ENCODE results near the gene TEKT1. TPM values are rescaled to one million over a fixed set of nuclear protein-coding genes. Genes with fewer than 3 reads are reported as not detected.
"Not testable (repeated sequence)": the region's sequence is repeated elsewhere in the genome, so short reads cannot be mapped to it uniquely, and the experiment has no call there.

Gene TEKT1
- total and polyA plus RNA-seq, 4 donors, result 2.9 to 18.6 (median 10.1) TPM

DNA sequence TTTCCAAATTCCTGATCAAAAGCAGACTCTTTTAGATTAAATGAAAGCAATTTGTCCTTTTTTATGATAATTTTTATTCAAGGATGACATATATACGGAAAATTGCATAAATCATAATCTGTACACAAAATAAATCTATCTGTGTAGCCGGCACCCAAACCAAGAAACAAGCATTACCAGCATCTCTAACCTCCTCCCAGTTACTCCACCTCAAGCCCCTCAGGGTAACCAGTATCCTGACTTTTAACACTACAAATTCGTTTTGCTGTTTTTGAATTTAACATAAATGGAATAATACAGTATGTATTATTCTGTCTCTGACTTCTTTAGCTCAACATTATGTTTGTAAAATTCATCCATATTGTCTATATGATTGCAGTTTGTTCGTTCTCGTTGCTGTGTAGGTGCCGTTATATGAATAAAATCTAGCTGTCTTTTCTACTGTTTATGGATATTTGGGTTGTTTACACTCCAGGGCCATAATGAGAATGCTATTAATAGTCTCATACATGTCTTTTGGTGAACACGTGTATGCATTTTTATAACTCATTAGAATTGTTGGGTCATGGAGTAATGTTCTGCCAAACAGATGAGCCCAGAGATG lies 1.0 kb downstream of the TEKT1 start:
- no peak for DNase-seq (ENCODE audit: low read depth in 4 of 6, low spot score in 6 of 6)
- Histone ChIP-seq H3K9me3 (ENCODE audit: control insufficient read depth, insufficient read depth, low read length) (no peaks in the 10 kb centered on the region), H3K27ac (ENCODE audit: low read depth, low read length) (no peak overlapping the region), H3K4me1 (ENCODE audit: control insufficient read depth, insufficient read depth, low read length) (peaks cover 9% of the 10 kb centered on the region), H3K27me3 (ENCODE audit: control insufficient read depth, insufficient read depth, low read length) (peaks cover 21% of the 10 kb centered on the region), H3K4me3 (ENCODE audit: low read depth, low read length) (no peak overlapping the region), H3K36me3 (ENCODE audit: control insufficient read depth, insufficient read depth, low read length) (no peaks in the 10 kb centered on the region)
- no CpG with 5 or more reads among the region's 7 CpGs for WGBS (ENCODE audit: insufficient coverage)

DNA sequence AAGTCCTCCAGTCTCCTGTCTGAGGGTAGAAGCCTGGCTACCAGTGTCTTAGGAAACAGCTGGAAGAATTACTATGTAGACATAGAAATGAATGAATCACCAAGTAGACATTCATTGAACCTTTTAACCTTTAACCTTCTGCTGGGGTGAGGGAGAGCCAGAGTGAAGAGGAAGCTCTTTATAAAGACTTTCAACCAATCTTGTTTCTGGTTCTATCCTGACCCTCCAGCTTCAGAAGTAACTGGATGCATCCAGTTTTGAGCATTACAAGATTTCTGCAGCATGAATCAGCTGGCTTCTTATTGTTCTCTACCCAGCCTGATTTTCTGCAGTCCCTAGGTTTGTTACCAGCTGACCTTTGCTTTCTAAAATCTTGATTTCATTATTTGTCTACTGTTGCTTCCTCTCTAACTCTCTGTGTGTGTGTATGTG lies 8.5 kb downstream of the TEKT1 start:
- Histone ChIP-seq H3K36me3 (ENCODE audit: control insufficient read depth, insufficient read depth, low read length) (no peaks in the 10 kb centered on the region), H3K27me3 (ENCODE audit: control insufficient read depth, insufficient read depth, low read length) (no peaks in the 10 kb centered on the region), H3K4me1 (ENCODE audit: control insufficient read depth, insufficient read depth, low read length) (no peaks in the 10 kb centered on the region), H3K27ac (ENCODE audit: low read depth, low read length) (no peak overlapping the region), H3K9me3 (ENCODE audit: control insufficient read depth, insufficient read depth, low read length) (no peaks in the 10 kb centered on the region), H3K4me3 (ENCODE audit: low read depth, low read length) (no peak overlapping the region)
- DNase-seq (ENCODE audit: low read depth in 4 of 6, low spot score in 6 of 6), result no peak

DNA sequence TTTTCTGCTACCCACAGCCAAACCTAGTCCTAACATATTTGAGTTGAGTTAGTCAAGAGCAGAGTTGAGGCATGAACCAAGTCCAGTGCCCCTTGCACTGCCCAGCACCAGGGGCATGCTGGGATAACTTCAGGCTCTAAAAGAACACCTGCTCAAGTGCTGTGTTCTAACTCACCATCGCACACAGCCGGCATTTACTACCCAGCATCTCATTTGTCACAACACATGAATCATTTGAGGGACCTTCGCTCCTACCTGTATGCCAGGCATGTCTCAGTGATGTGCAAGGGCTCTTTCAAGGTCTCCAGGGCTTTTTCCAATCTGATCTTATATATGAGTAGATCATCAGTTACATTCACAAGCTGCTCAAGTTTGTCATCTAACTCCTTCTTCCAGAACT lies 12.6 kb downstream of the TEKT1 start:
- WGBS (ENCODE audit: insufficient coverage), result 86% methylated on average over 2 of the region's 3 CpGs
- H3K4me3 ChIP-seq (ENCODE audit: low read depth, low read length), result no peak overlapping the region
- no peaks in the 10 kb centered on the region for H3K9me3 ChIP-seq (ENCODE audit: control insufficient read depth, insufficient read depth, low read length)
- no peak for DNase-seq (ENCODE audit: low read depth in 4 of 6, low spot score in 6 of 6)
- H3K4me1 ChIP-seq (ENCODE audit: control insufficient read depth, insufficient read depth, low read length), result no peaks in the 10 kb centered on the region
- H3K27me3 ChIP-seq (ENCODE audit: control insufficient read depth, insufficient read depth, low read length), result no peaks in the 10 kb centered on the region
- H3K36me3 ChIP-seq (ENCODE audit: control insufficient read depth, insufficient read depth, low read length), result no peaks in the 10 kb centered on the region
- no peak overlapping the region for H3K27ac ChIP-seq (ENCODE audit: low read depth, low read length)

DNA sequence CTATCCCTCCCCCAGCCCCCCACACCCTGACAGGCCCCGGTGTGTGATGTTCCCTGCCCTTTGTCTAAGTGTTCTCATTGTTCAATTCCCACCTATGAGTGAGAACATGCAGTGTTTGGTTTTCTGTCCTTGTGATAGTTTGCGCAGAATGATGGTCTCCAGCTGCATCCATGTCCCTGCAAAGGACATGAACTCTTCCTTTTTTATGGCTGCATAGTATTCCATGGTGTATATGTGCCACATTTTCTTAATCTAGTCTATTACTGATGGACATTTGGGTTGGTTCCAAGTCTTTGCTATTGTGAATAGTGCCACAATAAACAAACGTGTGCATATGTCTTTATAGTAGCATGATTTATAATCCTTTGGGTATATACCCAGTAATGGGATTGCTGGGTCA lies 15.2 kb downstream of the TEKT1 start:
- not testable (repeated sequence) for H3K4me3 ChIP-seq (ENCODE audit: low read depth, low read length); H3K27me3 ChIP-seq (ENCODE audit: control insufficient read depth, insufficient read depth, low read length); H3K27ac ChIP-seq (ENCODE audit: low read depth, low read length); DNase-seq (ENCODE audit: low read depth in 4 of 6, low spot score in 6 of 6); H3K4me1 ChIP-seq (ENCODE audit: control insufficient read depth, insufficient read depth, low read length); H3K36me3 ChIP-seq (ENCODE audit: control insufficient read depth, insufficient read depth, low read length); H3K9me3 ChIP-seq (ENCODE audit: control insufficient read depth, insufficient read depth, low read length)
- no CpG with 5 or more reads among the region's 3 CpGs for WGBS (ENCODE audit: insufficient coverage)

DNA sequence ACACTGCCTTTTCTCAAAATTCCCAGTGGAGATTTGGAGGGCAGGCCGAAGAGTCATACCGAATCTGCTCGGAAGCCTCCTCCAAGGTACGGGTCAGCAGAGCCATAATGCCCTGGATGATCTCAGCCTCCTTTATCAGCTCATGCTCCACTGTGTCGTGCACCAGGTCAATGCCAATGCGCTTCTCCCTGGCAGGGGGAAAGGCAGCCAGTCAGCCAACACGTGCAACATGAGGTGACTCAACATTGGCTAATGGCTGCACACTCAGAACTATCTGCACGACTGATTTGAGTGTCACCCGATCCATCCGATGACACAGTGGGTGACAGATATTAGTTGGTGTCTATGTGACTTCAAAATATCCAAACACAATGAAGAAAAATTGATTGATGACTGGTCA lies 15.8 kb downstream of the TEKT1 start:
- Histone ChIP-seq H3K9me3 (ENCODE audit: control insufficient read depth, insufficient read depth, low read length) (no peaks in the 10 kb centered on the region), H3K27ac (ENCODE audit: low read depth, low read length) (no peak overlapping the region), H3K4me3 (ENCODE audit: low read depth, low read length) (no peak overlapping the region), H3K4me1 (ENCODE audit: control insufficient read depth, insufficient read depth, low read length) (no peaks in the 10 kb centered on the region), H3K27me3 (ENCODE audit: control insufficient read depth, insufficient read depth, low read length) (peaks cover 3% of the 10 kb centered on the region), H3K36me3 (ENCODE audit: control insufficient read depth, insufficient read depth, low read length) (no peaks in the 10 kb centered on the region)
- WGBS (ENCODE audit: insufficient coverage), result 84% methylated on average over 7 of the region's 10 CpGs
- DNase-seq (ENCODE audit: low read depth in 4 of 6, low spot score in 6 of 6), result no peak

DNA sequence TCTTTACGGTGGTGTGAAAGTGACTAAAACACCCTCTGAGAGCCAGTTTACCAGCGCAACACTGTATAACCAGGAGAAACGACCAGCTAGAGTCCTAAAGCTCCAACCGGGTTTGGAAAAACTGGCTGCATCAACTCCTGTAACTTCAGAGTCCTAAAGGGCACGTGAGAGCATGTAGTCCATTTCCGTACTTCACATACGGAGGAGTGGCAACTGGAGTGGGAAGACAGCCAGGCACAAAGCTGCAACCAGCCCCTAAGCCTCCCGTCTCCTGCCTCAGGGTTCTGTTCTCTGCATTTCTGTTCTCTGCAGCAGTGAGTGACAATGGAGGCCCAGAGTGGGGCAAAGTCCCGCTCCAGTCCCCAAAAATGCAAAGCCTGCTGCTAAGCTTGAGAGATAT lies 19.2 kb downstream of the TEKT1 start:
- Histone ChIP-seq H3K4me3 (ENCODE audit: low read depth, low read length) (no peak overlapping the region), H3K27ac (ENCODE audit: low read depth, low read length) (no peak overlapping the region), H3K27me3 (ENCODE audit: control insufficient read depth, insufficient read depth, low read length) (peaks cover 3% of the 10 kb centered on the region), H3K9me3 (ENCODE audit: control insufficient read depth, insufficient read depth, low read length) (no peaks in the 10 kb centered on the region), H3K36me3 (ENCODE audit: control insufficient read depth, insufficient read depth, low read length) (no peaks in the 10 kb centered on the region), H3K4me1 (ENCODE audit: control insufficient read depth, insufficient read depth, low read length) (no peaks in the 10 kb centered on the region)
- WGBS (ENCODE audit: insufficient coverage), result 72% methylated on average over 9 of the region's 9 CpGs
- DNase-seq (ENCODE audit: low read depth in 4 of 6, low spot score in 6 of 6), result no peak

DNA sequence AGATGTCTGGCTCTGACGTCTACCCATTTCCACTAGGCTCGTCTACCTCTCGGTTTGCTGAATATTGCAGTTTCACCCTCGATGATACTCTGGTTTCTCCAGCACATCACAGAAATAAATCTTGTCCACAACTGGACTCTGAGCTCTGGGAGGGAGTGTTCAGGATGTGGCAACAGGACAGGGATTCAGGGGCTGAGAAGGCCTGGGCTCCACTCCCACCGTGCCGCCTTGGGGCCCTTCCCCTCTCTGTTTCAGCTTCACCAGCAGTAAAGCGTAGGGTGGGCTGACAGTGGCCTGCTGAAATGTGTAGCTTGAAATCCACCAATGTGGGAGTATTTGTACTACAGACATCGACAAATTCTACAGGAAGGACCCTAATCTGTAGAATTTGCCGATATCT lies 20.0 kb downstream of the TEKT1 start:
- WGBS (ENCODE audit: insufficient coverage), result 40% methylated on average over 1 of the region's 9 CpGs
- DNase-seq (ENCODE audit: low read depth in 4 of 6, low spot score in 6 of 6), result no peak

DNA sequence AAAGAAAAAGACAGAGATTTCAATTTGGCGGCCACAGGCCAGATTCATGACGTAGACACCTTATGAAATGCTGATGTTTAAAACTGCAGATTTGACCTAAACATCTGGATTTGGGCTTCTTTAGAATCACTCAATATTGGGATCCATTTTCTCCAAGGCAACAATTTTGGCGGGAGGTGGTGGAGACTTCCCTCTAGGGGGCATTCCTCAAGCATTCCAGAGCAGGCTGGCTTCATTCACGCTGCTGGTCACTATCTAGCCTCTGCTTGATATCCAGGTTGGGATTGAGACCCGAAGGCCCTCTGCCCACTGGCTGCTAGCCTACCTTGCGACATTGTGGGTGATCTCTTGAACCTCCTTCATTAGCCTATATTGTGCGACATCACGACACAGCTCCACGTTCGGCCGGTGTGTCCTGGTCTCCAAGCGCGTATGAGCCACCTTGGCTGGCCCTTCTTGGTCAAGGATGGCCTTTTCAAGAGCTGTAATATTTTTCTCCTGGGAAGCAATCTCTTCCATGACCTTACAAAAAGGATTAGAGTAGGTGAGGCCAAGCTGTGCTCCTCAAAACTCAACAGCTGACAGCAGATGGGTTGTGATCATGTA lies 31.0 kb downstream of the TEKT1 start:
- WGBS (ENCODE audit: insufficient coverage), result 78% methylated on average over 8 of the region's 13 CpGs
- no peaks in the 10 kb centered on the region for H3K9me3 ChIP-seq (ENCODE audit: control insufficient read depth, insufficient read depth, low read length)
- no peak overlapping the region for H3K27ac ChIP-seq (ENCODE audit: low read depth, low read length)
- H3K27me3 ChIP-seq (ENCODE audit: control insufficient read depth, insufficient read depth, low read length), result no peaks in the 10 kb centered on the region
- H3K36me3 ChIP-seq (ENCODE audit: control insufficient read depth, insufficient read depth, low read length), result no peaks in the 10 kb centered on the region
- H3K4me1 ChIP-seq (ENCODE audit: control insufficient read depth, insufficient read depth, low read length), result no peaks in the 10 kb centered on the region
- no peak for DNase-seq (ENCODE audit: low read depth in 4 of 6, low spot score in 6 of 6)
- H3K4me3 ChIP-seq (ENCODE audit: low read depth, low read length), result no peak overlapping the region

More for the DNA sequence above, 20.0 kb downstream of the TEKT1 start:
- Histone ChIP-seq H3K27me3 (ENCODE audit: control insufficient read depth, insufficient read depth, low read length) (peaks cover 3% of the 10 kb centered on the region), H3K4me1 (ENCODE audit: control insufficient read depth, insufficient read depth, low read length) (no peaks in the 10 kb centered on the region), H3K4me3 (ENCODE audit: low read depth, low read length) (no peak overlapping the region), H3K36me3 (ENCODE audit: control insufficient read depth, insufficient read depth, low read length) (no peaks in the 10 kb centered on the region), H3K27ac (ENCODE audit: low read depth, low read length) (no peak overlapping the region), H3K9me3 (ENCODE audit: control insufficient read depth, insufficient read depth, low read length) (no peaks in the 10 kb centered on the region)

DNA sequence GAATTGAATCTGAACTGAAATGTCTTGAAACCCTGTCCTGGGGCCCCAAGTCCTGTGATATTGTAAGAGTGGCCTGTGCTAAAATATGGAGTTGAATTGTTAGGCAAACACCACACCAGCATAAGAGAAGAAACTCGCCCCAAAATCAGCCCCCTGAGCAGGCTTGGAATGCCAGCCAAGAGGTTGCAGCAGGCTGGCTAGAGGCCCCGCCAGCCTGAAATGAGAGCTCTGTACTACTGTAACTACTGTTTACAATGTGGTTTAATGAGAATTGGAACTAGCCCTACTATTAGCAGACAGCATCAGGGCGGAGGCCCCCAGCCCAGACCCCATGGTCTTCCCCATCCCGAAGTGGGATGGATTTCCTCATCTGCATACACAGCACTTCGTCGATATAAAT lies 31.8 kb downstream of the TEKT1 start:
- H3K27me3 ChIP-seq (ENCODE audit: control insufficient read depth, insufficient read depth, low read length), result no peaks in the 10 kb centered on the region
- H3K4me3 ChIP-seq (ENCODE audit: low read depth, low read length), result no peak overlapping the region
- H3K27ac ChIP-seq (ENCODE audit: low read depth, low read length), result no peak overlapping the region
- H3K9me3 ChIP-seq (ENCODE audit: control insufficient read depth, insufficient read depth, low read length), result no peaks in the 10 kb centered on the region
- DNase-seq (ENCODE audit: low read depth in 4 of 6, low spot score in 6 of 6), result no peak
- H3K4me1 ChIP-seq (ENCODE audit: control insufficient read depth, insufficient read depth, low read length), result no peaks in the 10 kb centered on the region
- H3K36me3 ChIP-seq (ENCODE audit: control insufficient read depth, insufficient read depth, low read length), result no peaks in the 10 kb centered on the region
- 75% methylated on average over 5 of the region's 6 CpGs for WGBS (ENCODE audit: insufficient coverage)

DNA sequence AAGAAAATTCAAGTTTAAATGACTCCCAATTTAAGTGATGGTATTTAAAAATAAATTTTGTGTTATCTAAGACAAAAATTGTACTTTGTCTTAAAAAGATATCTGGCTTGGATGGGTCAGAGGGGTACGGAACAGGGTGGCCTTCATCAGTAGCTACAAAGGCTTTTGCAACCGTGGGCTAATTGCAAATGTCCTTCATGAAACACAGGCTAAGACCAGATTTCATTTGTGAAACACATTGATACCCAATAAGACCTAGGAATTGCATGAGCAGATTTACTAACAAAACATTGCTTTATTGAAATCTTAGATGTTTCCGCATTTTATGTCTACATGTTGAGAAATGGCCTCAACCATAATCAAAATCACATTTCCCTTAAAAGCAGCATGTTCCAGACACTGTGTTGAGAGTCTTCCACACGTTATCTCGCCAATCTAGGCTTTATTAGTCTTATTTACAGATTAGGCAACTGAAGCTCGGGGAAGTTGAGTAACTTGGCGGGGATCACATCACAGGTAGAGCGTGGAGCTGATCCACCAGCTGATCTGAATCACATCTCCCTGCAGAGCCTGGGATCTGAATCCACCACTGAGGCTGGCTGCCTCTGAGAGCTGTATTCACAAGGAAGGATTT lies 33.7 kb downstream of the TEKT1 start:
- Histone ChIP-seq H3K4me3 (ENCODE audit: low read depth, low read length) (no peak overlapping the region), H3K27me3 (ENCODE audit: control insufficient read depth, insufficient read depth, low read length) (no peaks in the 10 kb centered on the region), H3K27ac (ENCODE audit: low read depth, low read length) (no peak overlapping the region), H3K9me3 (ENCODE audit: control insufficient read depth, insufficient read depth, low read length) (no peaks in the 10 kb centered on the region), H3K4me1 (ENCODE audit: control insufficient read depth, insufficient read depth, low read length) (no peaks in the 10 kb centered on the region), H3K36me3 (ENCODE audit: control insufficient read depth, insufficient read depth, low read length) (no peaks in the 10 kb centered on the region)
- DNase-seq (ENCODE audit: low read depth in 4 of 6, low spot score in 6 of 6), result no peak
- 92% methylated on average over 5 of the region's 8 CpGs for WGBS (ENCODE audit: insufficient coverage)

All from spinal cord (tissue), 10 donors.